ENCODE results near the gene EBI3.
"Not testable (repeated sequence)": the region's sequence is repeated elsewhere in the genome, so short reads cannot be mapped to it uniquely, and the experiment has no call there.

Gene EBI3

GRCh38 chr19:4278419-4279266 lies 49.3 kb downstream of the EBI3 start, which contains the start of gene SHD:
TSS of gene SHD (plus strand) at chr19:4279266. CDS start at chr19:4280064, 798 bp downstream.
- no peak for DNase-seq (ENCODE audit: low spot score)

GRCh38 chr19:4279267-4279529 lies 49.9 kb downstream of the EBI3 start:
- no peak for DNase-seq (ENCODE audit: low spot score)

- DNase-seq (ENCODE audit: low spot score) = no peak
Measured at GRCh38 chr19:4279530-4280422, 50.5 kb downstream of the EBI3 start.

DNA sequence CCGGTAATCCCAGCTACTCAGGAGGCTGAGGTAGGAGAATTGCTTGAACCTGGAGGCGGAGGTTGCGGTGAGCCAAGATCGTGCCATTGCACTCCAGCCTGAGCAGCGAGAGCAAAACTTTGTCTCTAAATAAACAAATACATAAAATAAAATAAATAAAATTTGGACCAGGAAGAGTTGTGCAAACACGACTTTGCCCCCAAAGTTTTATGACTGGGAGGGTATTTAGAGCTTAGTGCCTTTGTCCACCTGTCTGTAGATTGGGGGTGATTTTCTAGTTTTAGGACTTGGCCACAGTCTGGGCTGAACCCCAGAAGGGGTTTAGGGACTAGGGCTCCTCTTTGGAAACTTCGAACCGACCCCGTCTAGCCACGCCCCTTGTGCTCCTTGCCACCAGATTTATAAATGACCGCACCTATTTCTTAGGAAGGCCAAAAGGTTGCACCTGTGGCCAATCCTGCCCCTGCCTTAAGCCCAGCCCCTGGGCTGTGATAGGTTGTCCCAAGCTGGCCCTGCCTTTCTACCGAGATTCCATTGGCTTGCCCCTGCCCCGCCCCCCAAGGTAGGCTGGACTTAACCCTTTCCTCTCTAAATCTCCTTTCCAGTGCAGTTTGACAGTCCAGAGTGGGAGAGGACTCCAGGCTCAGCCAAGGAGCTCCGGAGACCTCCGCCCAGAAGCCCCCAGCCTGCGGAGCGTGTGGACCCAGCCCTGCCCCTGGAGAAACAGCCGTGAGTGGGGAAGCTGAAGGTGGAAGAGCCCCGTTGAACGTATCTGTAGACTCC lies 55.0 kb downstream of the EBI3 start:
- peak; percentile 50 for DNase-seq (ENCODE audit: low spot score)

DNA sequence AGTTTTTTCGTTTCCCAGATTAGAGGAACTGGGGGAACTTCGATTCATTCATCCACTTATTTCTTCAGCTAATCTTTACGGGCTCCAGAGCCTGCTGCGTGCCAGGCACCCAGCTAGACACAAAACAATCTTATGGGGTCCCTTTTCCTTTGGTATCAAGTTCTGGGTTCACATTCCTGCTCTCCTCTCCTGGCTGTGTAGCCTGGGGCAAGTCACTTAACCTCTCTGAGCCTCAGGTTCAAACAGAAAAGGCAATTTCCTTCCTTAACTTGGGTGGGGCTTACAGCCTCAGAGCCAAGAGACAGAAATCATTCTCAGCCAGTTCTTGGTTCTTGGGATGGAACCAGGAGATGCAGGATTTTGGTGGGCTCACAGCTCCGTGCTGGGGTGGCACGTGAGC lies 55.7 kb downstream of the EBI3 start:
- no peak for DNase-seq (ENCODE audit: low spot score)

DNA sequence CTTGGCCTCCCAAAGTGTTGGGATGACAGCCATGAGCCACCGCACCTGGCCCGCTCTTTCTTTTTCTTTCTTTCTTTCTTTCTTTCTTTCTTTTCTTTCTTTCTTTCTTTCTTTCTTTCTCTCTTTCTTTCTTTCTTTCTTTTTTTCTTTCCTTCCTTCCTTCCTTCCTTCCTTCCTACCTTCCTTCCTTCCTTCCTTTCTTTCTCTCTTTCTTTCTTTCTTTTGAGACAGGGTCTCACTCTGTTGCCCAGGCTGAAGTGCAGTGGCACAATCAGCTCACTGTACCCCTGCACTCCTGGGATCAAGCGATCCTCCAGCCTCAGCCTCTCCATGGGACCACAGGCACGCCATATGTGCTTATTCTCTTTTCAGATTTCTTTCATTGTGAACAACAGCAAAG lies 56.8 kb downstream of the EBI3 start:
- not testable (repeated sequence) for DNase-seq (ENCODE audit: low spot score)

Data from AG20443 (cell line).